WTC11 (cell line): ENCODE results near the gene ROBO1. TPM values are rescaled to one million over a fixed set of nuclear protein-coding genes. Genes with fewer than 3 reads are reported as not detected.
A peak's percentile ranks its signal among the peaks of the same experiment; 100 is the strongest.

Experiments used
- ATAC-seq: fragments of 200-7000 bp; cut with Tn5 transposase; 2 replicates; pipeline ENCODE4 v1.10.0; 2021; ENCODE audit warnings: mild to moderate bottlenecking, moderate library complexity
- CTCF ChIA-PET: fragments of 300-600 bp; sonication (Branson Sonifier 250); formaldehyde crosslinking; loops from one replicate; lab custom pipeline; 2021; ENCODE audit warnings: antibody characterized with exemption; lab: Charles Lee
- POLR2A ChIA-PET: fragments of 350-600 bp; sonication (Branson Sonifier 250); formaldehyde crosslinking; loops from one replicate; lab custom pipeline; 2021; ENCODE audit warnings: antibody characterized with exemption; lab: Charles Lee
- DNase-seq: peaks from one replicate; pipeline ENCODE4 v3.0.0; 2021; ENCODE audit warnings: low spot score
- H3K27ac Mint-ChIP-seq: 2 replicates; pipeline ENCODE4 v1.8.0; 2021; ENCODE audit warnings: mixed read lengths
- H3K27me3 Mint-ChIP-seq: 2 replicates; pipeline ENCODE4 v1.8.0; 2021; ENCODE audit warnings: low read depth, mild to moderate bottlenecking, moderate library complexity, mixed read lengths
- H3K36me3 Mint-ChIP-seq: 2 replicates; pipeline ENCODE4 v1.8.0; 2021; ENCODE audit warnings: mixed read lengths
- H3K4me1 Mint-ChIP-seq: 2 replicates; pipeline ENCODE4 v1.8.0; 2022; ENCODE audit warnings: mixed read lengths
- H3K4me3 Mint-ChIP-seq: 2 replicates; pipeline ENCODE4 v1.8.0; 2021; ENCODE audit warnings: mild to moderate bottlenecking, moderate library complexity, mixed read lengths
- H3K9me3 Mint-ChIP-seq: 2 replicates; pipeline ENCODE4 v1.8.0; 2021; ENCODE audit warnings: mixed read lengths
- ELF4 ChIP-seq: sonication (generic); formaldehyde crosslinking; IDR thresholded peaks from 2 replicates; pipeline ENCODE4 v1.8.1; 2022; ENCODE audit warnings: low read depth, mild to moderate bottlenecking, moderate library complexity, missing genetic modification reagents
- GABPB1 ChIP-seq: sonication (generic); formaldehyde crosslinking; IDR thresholded peaks from 2 replicates; pipeline ENCODE4 v1.8.1; 2023; ENCODE audit warnings: mild to moderate bottlenecking, missing genetic modification reagents
- JAZF1 ChIP-seq: fragments of 250-450 bp; sonication (Bioruptor Pico); IDR thresholded peaks from 2 replicates; pipeline ENCODE4 v1.9.0; 2021; ENCODE audit warnings: moderate library complexity, mild to moderate bottlenecking, inconsistent platforms
- MXD4 ChIP-seq: fragments of 250-450 bp; sonication (Bioruptor Pico); IDR thresholded peaks from 2 replicates; pipeline ENCODE4 v1.8.0; 2021; ENCODE audit warnings: mild to moderate bottlenecking, moderate library complexity, borderline replicate concordance
- NR1H2 ChIP-seq: sonication (generic); formaldehyde crosslinking; IDR thresholded peaks from 2 replicates; pipeline ENCODE4 v1.9.0; 2021; ENCODE audit warnings: mild to moderate bottlenecking, moderate library complexity, missing genetic modification reagents
- NR3C1 ChIP-seq: sonication (generic); formaldehyde crosslinking; conservative IDR thresholded peaks from 2 replicates; pipeline ENCODE4 v1.8.1; 2023; ENCODE audit warnings: low read depth, mild to moderate bottlenecking, missing genetic modification reagents
- TCF7 ChIP-seq: sonication (generic); formaldehyde crosslinking; IDR thresholded peaks from 2 replicates; pipeline ENCODE4 v1.8.0; 2022; ENCODE audit warnings: mild to moderate bottlenecking, low read depth, missing genetic modification reagents, moderate library complexity
- TEAD1 ChIP-seq: sonication (generic); formaldehyde crosslinking; IDR thresholded peaks from 2 replicates; pipeline ENCODE4 v1.8.0; 2022; ENCODE audit warnings: mild to moderate bottlenecking, missing genetic modification reagents
- USF1 ChIP-seq: sonication (generic); formaldehyde crosslinking; IDR thresholded peaks from 2 replicates; pipeline ENCODE4 v1.8.0; 2022; ENCODE audit warnings: mild to moderate bottlenecking, missing genetic modification reagents
- ZNF219 ChIP-seq: sonication (generic); formaldehyde crosslinking; IDR thresholded peaks from 2 replicates; pipeline ENCODE4 v1.8.0; 2023; ENCODE audit warnings: missing genetic modification reagents, mild to moderate bottlenecking, borderline replicate concordance
- ZNF232 ChIP-seq: sonication (generic); formaldehyde crosslinking; IDR thresholded peaks from 2 replicates; pipeline ENCODE4 v1.8.0; 2022; ENCODE audit warnings: mild to moderate bottlenecking, missing genetic modification reagents
- ZNF396 ChIP-seq: fragments of 250-450 bp; sonication (Bioruptor Pico); IDR thresholded peaks from 2 replicates; pipeline ENCODE4 v1.8.0; 2021; ENCODE audit warnings: mild to moderate bottlenecking, moderate library complexity, borderline replicate concordance
- ZNF532 ChIP-seq: fragments of 250-450 bp; sonication (Bioruptor Pico); IDR thresholded peaks from 2 replicates; pipeline ENCODE4 v1.9.0; 2021; ENCODE audit warnings: mild to moderate bottlenecking, borderline replicate concordance
- ZNF671 ChIP-seq: fragments of 250-450 bp; sonication (Bioruptor Pico); IDR thresholded peaks from 2 replicates; pipeline ENCODE4 v1.8.0; 2021; ENCODE audit warnings: mild to moderate bottlenecking
- total RNA-seq: library from RNA; stranded (reverse); gene quantifications from 3 replicates; pipeline ENCODE4 v1.2.3, GENCODE V29; 2021
- TF ChIP-seq, protein P1 (sequence below): sonication (generic); formaldehyde crosslinking; IDR thresholded peaks from 2 replicates; pipeline ENCODE4 v1.8.0; 2023; ENCODE audit warnings: missing genetic modification reagents, mild to moderate bottlenecking, borderline replicate concordance
- TF ChIP-seq, protein P2 (sequence below): fragments of 250-450 bp; sonication (Bioruptor Pico); IDR thresholded peaks from 2 replicates; pipeline ENCODE4 v1.9.0; 2021; ENCODE audit warnings: mild to moderate bottlenecking
- TF ChIP-seq, protein P3 (sequence below): fragments of 250-450 bp; sonication (Bioruptor Pico); IDR thresholded peaks from 2 replicates; pipeline ENCODE4 v2.1.2; 2022; ENCODE audit warnings: mild to moderate bottlenecking, moderate library complexity
- TF ChIP-seq, protein P4 (sequence below): sonication (generic); formaldehyde crosslinking; conservative IDR thresholded peaks from 2 replicates; pipeline ENCODE4 v1.8.1; 2022; ENCODE audit warnings: mild to moderate bottlenecking, missing genetic modification reagents

Gene ROBO1
- total RNA-seq, 1 experiment from 2014 or later: 90.9 TPM

DNA sequence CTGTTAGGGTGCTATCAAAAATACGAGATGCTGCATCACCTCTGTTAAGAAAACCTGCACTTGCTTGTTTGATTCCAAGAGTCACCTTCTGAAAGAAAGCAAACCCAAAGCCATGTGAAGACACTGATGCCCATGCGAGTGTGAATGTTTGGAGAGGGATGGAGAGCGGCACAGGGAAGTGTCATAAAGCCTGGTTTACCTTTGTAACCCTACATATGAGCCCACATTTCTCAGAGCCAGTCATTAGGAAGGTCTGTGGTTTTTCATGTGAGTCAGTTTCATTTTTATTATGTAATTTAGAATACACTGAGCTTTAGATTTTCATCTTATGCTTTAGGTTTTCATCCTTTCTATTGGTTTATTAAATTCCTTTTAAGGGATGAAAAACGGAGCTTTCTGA is 896.8 kb downstream of the ROBO1 start (continued):
- TF ChIP-seq, protein P1, sequence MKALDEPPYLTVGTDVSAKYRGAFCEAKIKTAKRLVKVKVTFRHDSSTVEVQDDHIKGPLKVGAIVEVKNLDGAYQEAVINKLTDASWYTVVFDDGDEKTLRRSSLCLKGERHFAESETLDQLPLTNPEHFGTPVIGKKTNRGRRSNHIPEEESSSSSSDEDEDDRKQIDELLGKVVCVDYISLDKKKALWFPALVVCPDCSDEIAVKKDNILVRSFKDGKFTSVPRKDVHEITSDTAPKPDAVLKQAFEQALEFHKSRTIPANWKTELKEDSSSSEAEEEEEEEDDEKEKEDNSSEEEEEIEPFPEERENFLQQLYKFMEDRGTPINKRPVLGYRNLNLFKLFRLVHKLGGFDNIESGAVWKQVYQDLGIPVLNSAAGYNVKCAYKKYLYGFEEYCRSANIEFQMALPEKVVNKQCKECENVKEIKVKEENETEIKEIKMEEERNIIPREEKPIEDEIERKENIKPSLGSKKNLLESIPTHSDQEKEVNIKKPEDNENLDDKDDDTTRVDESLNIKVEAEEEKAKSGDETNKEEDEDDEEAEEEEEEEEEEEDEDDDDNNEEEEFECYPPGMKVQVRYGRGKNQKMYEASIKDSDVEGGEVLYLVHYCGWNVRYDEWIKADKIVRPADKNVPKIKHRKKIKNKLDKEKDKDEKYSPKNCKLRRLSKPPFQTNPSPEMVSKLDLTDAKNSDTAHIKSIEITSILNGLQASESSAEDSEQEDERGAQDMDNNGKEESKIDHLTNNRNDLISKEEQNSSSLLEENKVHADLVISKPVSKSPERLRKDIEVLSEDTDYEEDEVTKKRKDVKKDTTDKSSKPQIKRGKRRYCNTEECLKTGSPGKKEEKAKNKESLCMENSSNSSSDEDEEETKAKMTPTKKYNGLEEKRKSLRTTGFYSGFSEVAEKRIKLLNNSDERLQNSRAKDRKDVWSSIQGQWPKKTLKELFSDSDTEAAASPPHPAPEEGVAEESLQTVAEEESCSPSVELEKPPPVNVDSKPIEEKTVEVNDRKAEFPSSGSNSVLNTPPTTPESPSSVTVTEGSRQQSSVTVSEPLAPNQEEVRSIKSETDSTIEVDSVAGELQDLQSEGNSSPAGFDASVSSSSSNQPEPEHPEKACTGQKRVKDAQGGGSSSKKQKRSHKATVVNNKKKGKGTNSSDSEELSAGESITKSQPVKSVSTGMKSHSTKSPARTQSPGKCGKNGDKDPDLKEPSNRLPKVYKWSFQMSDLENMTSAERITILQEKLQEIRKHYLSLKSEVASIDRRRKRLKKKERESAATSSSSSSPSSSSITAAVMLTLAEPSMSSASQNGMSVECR: no peak
- TF ChIP-seq ZNF232 (CRISPR knock-in tag) (no peak), ZNF671 (CRISPR knock-in tag) (no peak), ZNF219 (CRISPR knock-in tag) (no peak), MXD4 (CRISPR knock-in tag) (no peak), ZNF396 (no peak), JAZF1 (CRISPR knock-in tag) (no peak), NR3C1 (no peak), USF1 (CRISPR knock-in tag) (no peak), TEAD1 (CRISPR knock-in tag) (no peak)

- TF ChIP-seq, protein P2, sequence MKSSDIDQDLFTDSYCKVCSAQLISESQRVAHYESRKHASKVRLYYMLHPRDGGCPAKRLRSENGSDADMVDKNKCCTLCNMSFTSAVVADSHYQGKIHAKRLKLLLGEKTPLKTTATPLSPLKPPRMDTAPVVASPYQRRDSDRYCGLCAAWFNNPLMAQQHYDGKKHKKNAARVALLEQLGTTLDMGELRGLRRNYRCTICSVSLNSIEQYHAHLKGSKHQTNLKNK (CRISPR knock-in tag): no peak
- 0 out of 2 replicates have a peak, but pooled peaks have one; percentile 31 for TF ChIP-seq GABPB1 (CRISPR knock-in tag)
- Mint-ChIP-seq H3K36me3 (no peaks in the 10 kb centered on the region), H3K27me3 (no peaks in the 10 kb centered on the region), H3K9me3 (no peaks in the 10 kb centered on the region), H3K4me1 (peaks cover 59% of the 10 kb centered on the region), H3K4me3 (no peak overlapping the region), H3K27ac (0 out of 2 replicates have a peak overlapping the region, but pooled peaks have one; percentile 21)
- ChIA-PET POLR2A (no interaction called here), CTCF (no interaction called here)
- no peak for ATAC-seq
- DNase-seq: no peak
Measured at GRCh38 chr3:78870484-78870883, 897.3 kb downstream of the ROBO1 start.

DNA sequence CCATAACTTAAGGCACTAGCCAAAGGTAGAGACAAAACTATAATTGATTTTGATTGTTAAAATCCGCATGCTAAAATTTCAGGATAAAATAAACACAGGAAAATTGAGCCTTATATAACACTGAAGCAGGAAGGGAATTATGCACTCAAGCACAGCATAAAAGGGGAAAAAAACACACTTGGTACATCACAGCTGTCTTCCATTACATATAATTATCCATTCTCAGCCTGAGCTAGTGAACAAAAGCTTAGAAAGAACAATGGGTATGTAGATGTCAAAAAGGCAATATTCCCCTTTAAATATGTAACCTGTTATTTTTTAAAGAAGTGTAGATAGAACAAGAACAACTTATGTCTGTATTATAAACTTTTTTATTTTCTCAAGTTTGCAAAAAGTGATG is 899.2 kb downstream of the ROBO1 start:
- Mint-ChIP-seq H3K4me1 (peaks cover 55% of the 10 kb centered on the region), H3K4me3 (no peak overlapping the region), H3K27ac (0 out of 2 replicates have a peak overlapping the region, but pooled peaks have one; percentile 26), H3K27me3 (no peaks in the 10 kb centered on the region), H3K36me3 (no peaks in the 10 kb centered on the region), H3K9me3 (no peaks in the 10 kb centered on the region)
- ChIA-PET POLR2A (no interaction called here), CTCF (no interaction called here)
- no peak for TF ChIP-seq ELF4 (CRISPR knock-in tag)
- DNase-seq (no peak), ATAC-seq (no peak)

DNA sequence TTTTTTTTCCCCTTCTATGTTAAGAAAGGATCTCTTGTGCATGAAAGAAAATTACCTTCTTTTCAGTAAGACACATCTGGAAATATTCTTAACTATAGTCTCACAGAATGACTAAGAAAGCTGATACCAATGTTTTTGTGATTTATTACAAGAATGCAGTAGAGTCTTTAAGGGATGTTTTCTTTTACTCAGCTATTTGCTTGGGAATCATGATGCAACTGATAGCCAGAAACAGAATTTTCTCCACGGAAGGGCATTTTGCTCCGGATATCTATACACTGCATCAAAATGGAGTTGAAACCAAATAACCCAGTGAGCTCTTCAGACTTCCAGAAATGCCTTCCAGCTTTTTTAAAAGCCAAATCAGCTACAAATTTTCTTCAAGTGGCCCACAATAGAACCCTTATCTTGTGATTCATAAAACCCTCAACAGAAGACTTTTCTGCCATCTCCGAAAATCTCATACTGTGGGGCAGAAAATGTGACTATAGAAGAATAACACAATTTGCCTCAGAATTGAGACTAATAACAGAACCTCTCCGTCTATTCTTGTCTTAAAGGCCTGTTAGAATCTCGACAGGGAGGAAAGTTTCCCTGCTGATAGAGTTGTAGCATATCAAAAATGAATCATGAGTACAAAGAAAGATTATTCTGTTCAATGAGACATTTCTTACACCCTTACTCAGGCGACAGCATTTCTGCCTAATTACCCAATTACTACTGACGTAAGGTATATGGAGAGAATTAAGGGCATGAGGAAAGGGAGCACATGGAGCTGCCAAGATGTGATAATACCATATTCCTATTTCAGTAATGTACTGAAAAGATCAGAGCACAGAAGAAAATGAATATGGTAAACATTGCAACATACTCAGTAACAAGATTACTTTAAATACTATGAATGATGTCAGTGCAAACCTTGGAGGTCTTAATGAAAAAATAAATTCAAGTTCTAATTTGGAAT is 900.1 kb downstream of the ROBO1 start:
- Mint-ChIP-seq H3K27ac (no peak overlapping the region; the same call in 1 of the 2 replicates), H3K36me3 (no peaks in the 10 kb centered on the region), H3K9me3 (no peaks in the 10 kb centered on the region), H3K4me1 (peaks cover 51% of the 10 kb centered on the region), H3K27me3 (no peaks in the 10 kb centered on the region), H3K4me3 (no peak overlapping the region)
- ATAC-seq (no peak), DNase-seq (no peak)
- ChIA-PET CTCF (no interaction called here), POLR2A (no interaction called here)
- no peak for TF ChIP-seq ZNF532 (CRISPR knock-in tag)
- TF ChIP-seq, protein P3, sequence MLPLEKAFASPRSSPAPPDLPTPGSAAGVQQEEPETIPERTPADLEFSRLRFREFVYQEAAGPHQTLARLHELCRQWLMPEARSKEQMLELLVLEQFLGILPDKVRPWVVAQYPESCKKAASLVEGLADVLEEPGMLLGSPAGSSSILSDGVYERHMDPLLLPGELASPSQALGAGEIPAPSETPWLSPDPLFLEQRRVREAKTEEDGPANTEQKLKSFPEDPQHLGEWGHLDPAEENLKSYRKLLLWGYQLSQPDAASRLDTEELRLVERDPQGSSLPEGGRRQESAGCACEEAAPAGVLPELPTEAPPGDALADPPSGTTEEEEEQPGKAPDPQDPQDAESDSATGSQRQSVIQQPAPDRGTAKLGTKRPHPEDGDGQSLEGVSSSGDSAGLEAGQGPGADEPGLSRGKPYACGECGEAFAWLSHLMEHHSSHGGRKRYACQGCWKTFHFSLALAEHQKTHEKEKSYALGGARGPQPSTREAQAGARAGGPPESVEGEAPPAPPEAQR: no peak
- TF ChIP-seq, protein P4, sequence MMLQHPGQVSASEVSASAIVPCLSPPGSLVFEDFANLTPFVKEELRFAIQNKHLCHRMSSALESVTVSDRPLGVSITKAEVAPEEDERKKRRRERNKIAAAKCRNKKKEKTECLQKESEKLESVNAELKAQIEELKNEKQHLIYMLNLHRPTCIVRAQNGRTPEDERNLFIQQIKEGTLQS (CRISPR knock-in tag): no peak
- no peak for TF ChIP-seq NR1H2 (CRISPR knock-in tag)
- TF ChIP-seq TCF7 (CRISPR knock-in tag): no peak
